ENCODE measurements around the gene SAT2. TPM values are rescaled to one million over a fixed set of nuclear protein-coding genes. Genes with fewer than 3 reads are reported as not detected.

Gene SAT2
- 42.1 TPM for polyA plus RNA-seq (2012; ENCODE audit: insufficient read depth, insufficient read length, low read depth)

GRCh38 chr17:7627250-7628121 is at the start of gene SAT2:
SAT2 (minus strand) TSS chr17:7627821; CDS start chr17:7627635, 186 bp downstream.
- no peak for TF ChIP-seq CTCF (IDR thresholded peaks at IDR 0.05; ENCODE audit: low read depth, low read length)
- Histone ChIP-seq H3K4me1 (no peaks in the 10 kb centered on the region), H3K27me3 (no peaks in the 10 kb centered on the region), H3K4me3 (ENCODE audit: low read depth, low read length) (peak within 1 kb of the TSS; percentile 66), H3K9me3 (no peaks in the 10 kb centered on the region), H3K36me3 (no peaks in the 10 kb centered on the region)
- DNase-seq = peak; percentile 89

DNA sequence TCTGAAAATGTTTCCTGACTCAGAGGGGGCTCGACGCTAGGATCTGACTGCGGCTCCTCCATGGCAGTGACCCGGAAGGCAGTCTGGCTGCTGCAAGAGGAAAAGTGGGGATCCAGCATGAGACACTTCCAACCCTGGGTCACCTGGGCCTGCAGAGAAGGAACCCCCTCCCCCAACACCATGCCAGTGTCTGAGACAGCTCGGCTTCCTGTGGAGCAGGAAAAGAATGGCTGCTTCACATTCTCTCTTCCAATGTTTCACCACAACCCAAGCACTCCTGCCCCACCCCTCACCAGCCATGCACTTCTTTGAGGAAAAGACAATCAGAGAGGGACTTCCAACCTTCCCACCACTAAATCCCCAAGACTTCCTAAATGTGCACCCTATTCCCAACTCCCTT is 48.9 kb upstream of the SAT2 start:
- Histone ChIP-seq H3K36me3 (peaks cover 19% of the 10 kb centered on the region), H3K4me1 (no peaks in the 10 kb centered on the region), H3K27me3 (no peaks in the 10 kb centered on the region), H3K9me3 (no peaks in the 10 kb centered on the region), H3K4me3 (ENCODE audit: low read depth, low read length) (no peak overlapping the region)
- no peak for TF ChIP-seq CTCF (IDR thresholded peaks at IDR 0.05; ENCODE audit: low read depth, low read length)
- no peak for DNase-seq

GRCh38 chr17:7674934-7675333 is 47.3 kb upstream of the SAT2 start:
- Histone ChIP-seq H3K4me3 (ENCODE audit: low read depth, low read length) (no peak overlapping the region), H3K27me3 (no peaks in the 10 kb centered on the region), H3K36me3 (peaks cover 24% of the 10 kb centered on the region), H3K9me3 (no peaks in the 10 kb centered on the region), H3K4me1 (no peaks in the 10 kb centered on the region)
- no peak for TF ChIP-seq CTCF (IDR thresholded peaks at IDR 0.05; ENCODE audit: low read depth, low read length)
- no peak for DNase-seq

DNA sequence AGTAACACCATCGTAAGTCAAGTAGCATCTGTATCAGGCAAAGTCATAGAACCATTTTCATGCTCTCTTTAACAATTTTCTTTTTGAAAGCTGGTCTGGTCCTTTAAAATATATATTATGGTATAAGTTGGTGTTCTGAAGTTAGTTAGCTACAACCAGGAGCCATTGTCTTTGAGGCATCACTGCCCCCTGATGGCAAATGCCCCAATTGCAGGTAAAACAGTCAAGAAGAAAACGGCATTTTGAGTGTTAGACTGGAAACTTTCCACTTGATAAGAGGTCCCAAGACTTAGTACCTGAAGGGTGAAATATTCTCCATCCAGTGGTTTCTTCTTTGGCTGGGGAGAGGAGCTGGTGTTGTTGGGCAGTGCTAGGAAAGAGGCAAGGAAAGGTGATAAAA is 45.6 kb upstream of the SAT2 start:
- no peak for DNase-seq
- no peaks in the 10 kb centered on the region for H3K9me3 ChIP-seq
- H3K4me1 ChIP-seq = no peaks in the 10 kb centered on the region
- H3K36me3 ChIP-seq = peaks cover 24% of the 10 kb centered on the region
- no peak overlapping the region for H3K4me3 ChIP-seq (ENCODE audit: low read depth, low read length)
- peak; percentile 57 for TF ChIP-seq CTCF (IDR thresholded peaks at IDR 0.05; ENCODE audit: low read depth, low read length)
- H3K27me3 ChIP-seq = no peaks in the 10 kb centered on the region

DNA sequence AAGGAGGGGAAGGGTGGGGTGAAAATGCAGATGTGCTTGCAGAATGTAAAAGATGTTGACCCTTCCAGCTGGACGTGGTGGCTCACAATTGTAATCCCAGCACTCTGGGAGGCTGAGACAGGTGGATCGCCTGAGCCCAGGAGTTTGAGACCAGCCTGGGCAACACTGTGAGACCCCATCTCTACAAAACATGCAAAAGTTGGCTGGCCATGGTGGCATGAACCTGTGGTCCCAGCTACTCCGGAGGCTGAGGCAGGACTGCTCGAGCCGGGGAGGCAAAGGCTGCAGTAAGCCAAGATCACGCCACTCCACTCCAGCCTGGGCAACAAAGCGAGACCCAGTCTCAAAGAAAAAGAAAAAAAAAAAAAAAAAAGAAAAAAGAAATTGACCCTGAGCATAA is 40.9 kb upstream of the SAT2 start:
- H3K4me1 ChIP-seq = no peaks in the 10 kb centered on the region
- DNase-seq = no peak
- TF ChIP-seq CTCF (IDR thresholded peaks at IDR 0.05; ENCODE audit: low read depth, low read length) = no peak
- H3K36me3 ChIP-seq = peaks cover 10% of the 10 kb centered on the region
- H3K9me3 ChIP-seq = no peaks in the 10 kb centered on the region
- no peaks in the 10 kb centered on the region for H3K27me3 ChIP-seq
- H3K4me3 ChIP-seq (ENCODE audit: low read depth, low read length) = no peak overlapping the region
